ENCODE measurements around the gene SULT4A1.

The SULT4A1 gene

GRCh38 chr22:43827003-43827735 lies 35.1 kb downstream of the SULT4A1 start:
- no peak for DNase-seq

- no peak for DNase-seq
Observed at GRCh38 chr22:43826142-43827002, 35.9 kb downstream of the SULT4A1 start.

GRCh38 chr22:43825651-43826050 lies 36.7 kb downstream of the SULT4A1 start:
- DNase-seq: no peak

- no peak for DNase-seq
Observed at GRCh38 chr22:43824724-43825420, 37.4 kb downstream of the SULT4A1 start.

GRCh38 chr22:43823911-43824665 lies 38.2 kb downstream of the SULT4A1 start:
- DNase-seq: no peak

- no peak for DNase-seq
Observed at GRCh38 chr22:43823353-43823908, 38.9 kb downstream of the SULT4A1 start.

GRCh38 chr22:43821606-43822425 lies 40.5 kb downstream of the SULT4A1 start:
- no peak for DNase-seq

- DNase-seq: no peak
Observed at GRCh38 chr22:43820651-43821305, 41.5 kb downstream of the SULT4A1 start.

GRCh38 chr22:43819931-43820640 lies 42.2 kb downstream of the SULT4A1 start:
- no peak for DNase-seq

GRCh38 chr22:43819421-43819921 lies 42.8 kb downstream of the SULT4A1 start:
- DNase-seq: no peak

GRCh38 chr22:43818981-43819380 lies 43.3 kb downstream of the SULT4A1 start:
- no peak for DNase-seq

GRCh38 chr22:43817402-43817801 lies 44.9 kb downstream of the SULT4A1 start:
- DNase-seq: no peak

GRCh38 chr22:43814264-43814663 lies 48.0 kb downstream of the SULT4A1 start:
- no peak for DNase-seq

GRCh38 chr22:43812890-43813289 lies 49.4 kb downstream of the SULT4A1 start:
- no peak for DNase-seq

GRCh38 chr22:43812149-43812842 lies 50.0 kb downstream of the SULT4A1 start, which contains the start of gene EFCAB6:
Gene EFCAB6, minus strand, starts transcription at chr22:43812305. Its CDS starts 29,987 bp downstream, at chr22:43782318.
- DNase-seq: no peak

- no peak for DNase-seq
Observed at GRCh38 chr22:43811777-43812148, 50.5 kb downstream of the SULT4A1 start.

- no peak for DNase-seq
Observed at GRCh38 chr22:43802897-43803495, 59.3 kb downstream of the SULT4A1 start.

GRCh38 chr22:43800970-43801369 lies 61.3 kb downstream of the SULT4A1 start:
- no peak for DNase-seq

- no peak for DNase-seq
Observed at GRCh38 chr22:43798492-43798891, 63.8 kb downstream of the SULT4A1 start.
